Activated CD4-positive, alpha-beta T cell treated with anti-CD3 and anti-CD28 coated beads, Interleukin-2, amount 10 ng/mL, durations not matched to agents 7 days and 5 days (primary cell): Measurements from ENCODE around the gene ZCRB1. TPM values are rescaled to one million over a fixed set of nuclear protein-coding genes. Genes with fewer than 3 reads are reported as not detected.

ENCODE experiments used
- CTCF ChIA-PET: fragments of 350-600 bp; sonication (Branson Sonifier 250); formaldehyde crosslinking; loops from one replicate; lab custom pipeline; 2021; ENCODE audit warnings: antibody characterized with exemption; lab: Charles Lee
- POLR2A ChIA-PET: fragments of 350-600 bp; sonication (Branson Sonifier 250); formaldehyde crosslinking; loops from one replicate; lab custom pipeline; 2021; ENCODE audit warnings: antibody characterized with exemption; lab: Charles Lee
- DNase-seq: peaks from one replicate; pipeline ENCODE4 v3.0.0-alpha.2; 2020
- H3K27ac Mint-ChIP-seq: one replicate; pipeline ENCODE4 v1.8.0; 2021; ENCODE audit warnings: mild to moderate bottlenecking, moderate library complexity, mixed read lengths
- H3K27me3 Mint-ChIP-seq: one replicate; pipeline ENCODE4 v1.8.0; 2021; ENCODE audit warnings: mixed read lengths
- H3K36me3 Mint-ChIP-seq: one replicate; pipeline ENCODE4 v1.8.0; 2021; ENCODE audit warnings: low read depth, mixed read lengths
- H3K4me1 Mint-ChIP-seq: one replicate; pipeline ENCODE4 v1.8.0; 2021; ENCODE audit warnings: mixed read lengths
- H3K4me3 Mint-ChIP-seq: one replicate; pipeline ENCODE4 v1.8.0; 2021; ENCODE audit warnings: mild to moderate bottlenecking, moderate library complexity, mixed read lengths
- H3K9me3 Mint-ChIP-seq: one replicate; pipeline ENCODE4 v1.8.0; 2021; ENCODE audit warnings: mixed read lengths
- total RNA-seq, 2 experiments: library from RNA; stranded (reverse); gene quantifications; one replicate each; pipeline ENCODE4 v1.2.3, GENCODE V29; 2021

The ZCRB1 gene
- total RNA-seq, 2 experiments from 2014 or later, result 43.4 to 52.7 TPM

DNA sequence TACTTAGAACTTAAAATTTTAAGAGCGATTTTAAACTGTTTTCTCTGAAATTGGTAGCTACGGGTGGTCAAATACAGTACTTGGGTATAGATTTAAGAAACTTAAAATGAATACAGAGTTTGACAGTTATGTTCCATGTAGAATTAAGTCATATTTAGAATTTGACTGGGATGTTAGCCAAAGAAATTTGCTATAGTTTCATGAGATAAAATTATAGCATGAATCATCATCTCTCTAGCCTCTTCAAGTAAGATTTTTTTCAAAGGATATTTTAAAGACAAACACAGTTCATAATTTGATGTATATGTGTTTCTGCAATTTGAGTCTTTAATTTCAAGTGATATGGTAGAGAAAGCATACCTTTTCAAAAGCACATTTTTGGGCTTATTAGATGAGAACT, 41.0 kb downstream of the ZCRB1 start:
- DNase-seq, result no peak
- Mint-ChIP-seq H3K27ac (no peak overlapping the region), H3K36me3 (no peaks in the 10 kb centered on the region), H3K4me1 (peaks cover 7% of the 10 kb centered on the region), H3K27me3 (peaks cover 4% of the 10 kb centered on the region), H3K9me3 (no peaks in the 10 kb centered on the region), H3K4me3 (no peak overlapping the region)
- ChIA-PET POLR2A (no interaction called here), CTCF (interaction anchor here (0.6 kb wide), 1 partner anchor 42 kb away, joined by 3 read pairs; no protein-coding TSS in a partner anchor)

DNA sequence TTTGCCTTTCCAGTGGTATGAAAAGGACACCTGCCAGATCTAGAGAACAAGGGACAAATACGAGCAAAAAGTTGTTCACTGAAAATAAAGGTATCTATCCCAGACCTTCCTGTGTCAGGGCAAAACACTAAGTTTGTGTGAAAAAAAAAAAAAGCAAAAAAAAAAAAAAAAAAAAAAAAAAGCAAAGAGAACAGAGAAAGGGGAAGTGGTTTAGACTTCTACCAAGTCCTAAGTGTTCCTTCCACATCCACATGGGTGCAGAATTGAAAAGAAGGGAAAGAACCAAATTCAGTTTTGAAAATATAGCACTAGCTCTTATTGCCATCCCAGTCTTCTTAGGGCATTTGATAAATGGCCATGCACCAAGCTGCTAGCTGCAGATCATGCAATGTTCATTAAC, 41.7 kb downstream of the ZCRB1 start:
- ChIA-PET POLR2A (no interaction called here), CTCF (no interaction called here)
- Mint-ChIP-seq H3K27me3 (peaks cover 2% of the 10 kb centered on the region), H3K9me3 (no peaks in the 10 kb centered on the region), H3K4me3 (no peak overlapping the region), H3K36me3 (no peaks in the 10 kb centered on the region), H3K4me1 (peaks cover 7% of the 10 kb centered on the region), H3K27ac (no peak overlapping the region)
- DNase-seq, result no peak

DNA sequence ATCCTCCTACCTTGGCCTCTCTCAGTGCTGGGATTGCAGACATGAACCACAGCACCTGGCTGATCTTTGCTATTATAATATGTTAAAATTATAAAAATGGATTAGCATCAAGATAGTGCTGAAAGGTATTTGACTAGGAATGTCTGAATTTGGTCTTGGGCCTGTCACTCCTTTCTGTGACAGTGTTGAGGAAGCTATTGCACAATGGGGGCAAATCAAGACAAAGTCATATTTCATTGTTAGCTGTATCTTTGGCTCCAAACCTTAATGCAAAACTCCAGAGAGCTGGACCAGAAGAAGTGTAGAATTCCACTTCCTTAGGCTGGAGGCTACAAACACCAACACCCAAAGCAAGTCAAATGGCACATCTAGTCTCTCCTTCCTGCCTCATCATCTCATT, 42.2 kb downstream of the ZCRB1 start:
- H3K36me3 Mint-ChIP-seq, result no peaks in the 10 kb centered on the region
- peaks cover 7% of the 10 kb centered on the region for H3K4me1 Mint-ChIP-seq
- no peaks in the 10 kb centered on the region for H3K9me3 Mint-ChIP-seq
- H3K27me3 Mint-ChIP-seq, result peaks cover 2% of the 10 kb centered on the region
- DNase-seq, result no peak
- POLR2A ChIA-PET, result no interaction called here
- H3K27ac Mint-ChIP-seq, result no peak overlapping the region
- CTCF ChIA-PET, result no interaction called here
- H3K4me3 Mint-ChIP-seq, result no peak overlapping the region

DNA sequence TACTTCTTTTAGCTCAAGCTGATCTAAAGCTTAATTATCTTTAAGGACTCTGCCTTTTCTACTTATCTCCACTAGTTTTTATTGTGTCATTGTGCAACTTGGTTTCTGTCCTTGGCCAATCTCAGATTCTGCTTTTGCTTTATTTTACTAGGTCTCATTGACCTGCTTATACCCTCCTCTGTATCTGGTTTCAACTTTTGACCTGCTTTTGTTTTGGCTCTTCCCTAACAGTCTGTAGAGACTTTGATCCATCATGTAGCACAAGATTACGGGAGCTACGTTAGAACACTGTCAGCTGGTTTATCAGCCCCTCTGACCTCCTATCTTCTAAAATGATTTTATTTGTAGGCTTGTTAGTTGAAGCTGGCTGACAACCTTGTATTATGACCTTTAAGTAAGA, 43.6 kb downstream of the ZCRB1 start:
- H3K27me3 Mint-ChIP-seq, result peaks cover 2% of the 10 kb centered on the region
- no peak overlapping the region for H3K4me3 Mint-ChIP-seq
- H3K36me3 Mint-ChIP-seq, result no peaks in the 10 kb centered on the region
- CTCF ChIA-PET, result interaction anchor here (0.5 kb wide), 1 partner anchor 300 kb away, joined by 3 read pairs; no protein-coding TSS in a partner anchor
- no peak for DNase-seq
- POLR2A ChIA-PET, result no interaction called here
- H3K27ac Mint-ChIP-seq, result no peak overlapping the region
- peaks cover 7% of the 10 kb centered on the region for H3K4me1 Mint-ChIP-seq
- H3K9me3 Mint-ChIP-seq, result no peaks in the 10 kb centered on the region

DNA sequence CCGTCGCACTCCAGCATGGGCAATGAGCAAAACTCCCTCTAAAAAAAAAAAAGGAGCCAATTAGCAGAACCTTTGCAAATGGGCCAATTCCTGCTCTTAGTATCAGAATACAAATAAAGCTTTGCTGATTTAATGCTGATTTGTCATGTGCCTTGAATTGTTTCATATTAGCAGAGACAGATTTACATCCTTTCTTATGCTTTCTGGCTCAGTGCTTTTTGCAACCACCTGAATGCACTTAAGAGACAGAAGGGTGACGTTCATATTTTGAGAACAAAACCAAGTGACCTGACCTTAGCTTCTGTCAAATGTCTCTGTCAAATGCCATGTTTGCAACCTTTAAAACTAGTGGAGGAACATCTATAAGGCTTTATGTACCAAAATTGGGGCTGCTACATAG, 44.0 kb downstream of the ZCRB1 start:
- DNase-seq, result no peak
- CTCF ChIA-PET, result interaction anchor here (0.5 kb wide), 1 partner anchor 300 kb away, joined by 3 read pairs; no protein-coding TSS in a partner anchor
- H3K4me1 Mint-ChIP-seq, result peaks cover 7% of the 10 kb centered on the region
- no peak overlapping the region for H3K27ac Mint-ChIP-seq
- POLR2A ChIA-PET, result no interaction called here
- H3K36me3 Mint-ChIP-seq, result no peaks in the 10 kb centered on the region
- peaks cover 2% of the 10 kb centered on the region for H3K27me3 Mint-ChIP-seq
- no peak overlapping the region for H3K4me3 Mint-ChIP-seq
- H3K9me3 Mint-ChIP-seq, result no peaks in the 10 kb centered on the region

DNA sequence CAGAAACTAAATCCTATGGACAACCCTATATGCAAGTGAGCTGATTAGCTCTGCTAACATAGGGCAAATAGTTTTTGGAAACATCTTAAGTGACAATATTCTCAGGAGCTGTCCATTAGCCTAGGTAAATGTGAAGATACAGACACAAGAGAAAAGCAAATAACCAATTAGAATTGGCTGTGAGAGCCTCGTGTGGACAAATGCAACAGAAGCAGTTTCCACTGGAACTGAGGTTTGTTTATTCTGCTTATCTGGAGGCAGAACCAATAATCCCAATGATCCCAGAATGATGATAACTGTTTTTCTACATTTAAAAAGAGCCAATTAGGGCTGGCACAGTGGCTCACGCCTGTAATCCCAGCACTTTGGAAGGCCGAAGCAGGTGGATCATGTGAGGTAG, 44.6 kb downstream of the ZCRB1 start:
- Mint-ChIP-seq H3K4me3 (no peak overlapping the region), H3K27me3 (peaks cover 3% of the 10 kb centered on the region), H3K27ac (no peak overlapping the region), H3K36me3 (no peaks in the 10 kb centered on the region), H3K4me1 (peaks cover 7% of the 10 kb centered on the region), H3K9me3 (no peaks in the 10 kb centered on the region)
- ChIA-PET POLR2A (no interaction called here), CTCF (no interaction called here)
- no peak for DNase-seq

DNA sequence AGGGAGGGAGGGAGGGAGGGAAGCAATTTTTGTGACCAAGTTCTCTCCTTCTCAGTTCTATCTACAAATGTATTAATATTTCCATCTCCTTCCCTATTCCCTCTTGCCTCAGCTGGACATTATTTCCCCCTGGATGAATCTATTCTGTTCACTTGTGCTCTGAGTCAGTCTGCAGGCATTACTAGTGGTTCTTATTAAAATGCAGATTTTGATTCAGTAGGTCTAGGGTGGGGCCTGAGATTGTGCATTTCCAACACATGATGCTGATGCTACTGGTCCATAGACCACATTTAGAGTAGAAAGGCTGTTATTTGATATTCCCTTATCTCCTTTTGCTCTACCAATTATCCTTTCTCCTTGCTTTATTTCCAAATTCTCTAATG, 47.8 kb downstream of the ZCRB1 start:
- no peak overlapping the region for H3K4me3 Mint-ChIP-seq
- peaks cover 1% of the 10 kb centered on the region for H3K9me3 Mint-ChIP-seq
- H3K4me1 Mint-ChIP-seq, result no peaks in the 10 kb centered on the region
- no peak for DNase-seq
- H3K36me3 Mint-ChIP-seq, result no peaks in the 10 kb centered on the region
- H3K27ac Mint-ChIP-seq, result no peak overlapping the region
- H3K27me3 Mint-ChIP-seq, result peaks cover 3% of the 10 kb centered on the region
- CTCF ChIA-PET, result no interaction called here
- POLR2A ChIA-PET, result no interaction called here

DNA sequence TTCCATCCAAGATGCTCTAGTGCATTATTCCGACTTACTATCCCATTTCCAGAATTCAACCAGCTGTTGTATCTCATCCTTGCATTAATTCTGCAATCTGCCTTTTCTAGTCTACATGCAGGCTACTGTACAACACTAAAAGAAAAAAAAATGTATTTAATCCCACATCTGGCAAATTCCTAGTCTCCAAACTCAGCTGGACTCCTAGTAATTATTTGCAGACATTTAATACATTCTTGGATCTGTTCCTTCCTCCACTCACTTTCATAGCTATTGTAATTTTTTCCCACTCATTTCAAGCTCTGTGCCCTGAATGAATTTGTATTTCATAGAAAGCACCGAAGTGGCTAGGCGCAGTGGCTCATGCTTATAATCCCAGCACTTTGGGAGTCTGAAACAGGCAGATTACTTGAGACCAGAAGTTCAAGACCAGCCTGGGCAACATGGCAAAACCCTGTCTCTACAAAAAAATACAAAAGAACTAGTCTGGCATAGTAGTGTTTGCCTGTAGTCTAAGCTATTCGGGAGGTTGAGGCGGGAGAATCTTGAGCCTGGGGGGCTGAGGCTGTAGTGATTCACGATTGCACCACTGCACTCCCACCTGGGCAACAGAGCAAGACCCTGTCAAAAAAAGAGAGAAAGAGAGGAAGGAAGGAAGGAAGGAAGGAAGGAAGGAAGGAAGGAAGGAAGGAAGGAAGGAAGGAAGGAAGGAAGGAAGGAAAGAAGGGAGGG, 48.3 kb downstream of the ZCRB1 start:
- Mint-ChIP-seq H3K27ac (no peak overlapping the region), H3K9me3 (peaks cover 6% of the 10 kb centered on the region), H3K4me3 (no peak overlapping the region), H3K36me3 (peaks cover 1% of the 10 kb centered on the region), H3K4me1 (no peaks in the 10 kb centered on the region), H3K27me3 (peaks cover 3% of the 10 kb centered on the region)
- DNase-seq, result no peak
- CTCF ChIA-PET, result no interaction called here
- POLR2A ChIA-PET, result no interaction called here

DNA sequence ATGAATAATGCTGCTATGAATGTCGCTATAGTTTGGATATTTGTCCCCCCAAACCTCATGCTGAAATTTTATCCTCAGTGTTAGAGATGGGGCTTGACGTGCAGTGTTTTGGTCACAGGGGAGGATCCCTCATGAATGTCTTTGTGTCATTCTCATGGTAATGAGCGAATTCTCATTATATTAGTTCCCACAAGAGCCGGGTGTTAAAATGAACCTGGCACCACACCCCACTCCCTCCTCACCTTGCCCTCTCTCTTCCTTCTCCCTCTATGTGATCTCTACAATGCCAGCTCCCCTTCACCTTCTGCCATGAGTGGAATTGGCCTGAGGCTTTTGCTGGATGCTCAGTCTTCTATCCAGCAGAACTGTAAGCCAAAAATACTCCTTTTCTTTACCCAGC, 50.4 kb downstream of the ZCRB1 start:
- peaks cover 2% of the 10 kb centered on the region for H3K36me3 Mint-ChIP-seq
- CTCF ChIA-PET, result no interaction called here
- peaks cover 6% of the 10 kb centered on the region for H3K27me3 Mint-ChIP-seq
- peaks cover 8% of the 10 kb centered on the region for H3K9me3 Mint-ChIP-seq
- DNase-seq, result no peak
- H3K4me1 Mint-ChIP-seq, result peaks cover 5% of the 10 kb centered on the region
- no peak overlapping the region for H3K27ac Mint-ChIP-seq
- H3K4me3 Mint-ChIP-seq, result no peak overlapping the region
- POLR2A ChIA-PET, result no interaction called here

DNA sequence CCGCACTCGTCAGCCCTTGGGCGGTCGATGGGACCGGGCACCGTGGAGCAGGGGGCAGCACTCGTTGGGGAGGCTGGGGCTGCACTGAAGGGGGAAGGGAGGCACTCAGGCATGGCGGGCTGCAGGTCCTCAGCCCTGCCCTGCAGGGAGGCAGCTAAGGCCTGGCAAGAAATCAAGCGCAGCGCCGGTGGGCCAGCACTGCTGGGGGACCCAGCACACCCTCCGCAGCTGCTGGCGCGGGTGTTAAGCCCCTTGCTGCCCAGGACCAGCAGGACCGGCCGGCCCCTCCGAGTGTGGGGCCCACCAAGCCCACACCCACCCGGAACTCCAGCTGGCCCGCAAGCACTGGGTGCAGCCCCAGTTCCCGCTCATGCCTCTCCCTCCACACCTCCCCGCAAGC, 52.2 kb downstream of the ZCRB1 start:
- Mint-ChIP-seq H3K4me3 (no peak overlapping the region), H3K4me1 (peaks cover 5% of the 10 kb centered on the region), H3K36me3 (peaks cover 2% of the 10 kb centered on the region), H3K27me3 (peaks cover 6% of the 10 kb centered on the region), H3K27ac (no peak overlapping the region), H3K9me3 (peaks cover 8% of the 10 kb centered on the region)
- no peak for DNase-seq
- ChIA-PET CTCF (no interaction called here), POLR2A (no interaction called here)

DNA sequence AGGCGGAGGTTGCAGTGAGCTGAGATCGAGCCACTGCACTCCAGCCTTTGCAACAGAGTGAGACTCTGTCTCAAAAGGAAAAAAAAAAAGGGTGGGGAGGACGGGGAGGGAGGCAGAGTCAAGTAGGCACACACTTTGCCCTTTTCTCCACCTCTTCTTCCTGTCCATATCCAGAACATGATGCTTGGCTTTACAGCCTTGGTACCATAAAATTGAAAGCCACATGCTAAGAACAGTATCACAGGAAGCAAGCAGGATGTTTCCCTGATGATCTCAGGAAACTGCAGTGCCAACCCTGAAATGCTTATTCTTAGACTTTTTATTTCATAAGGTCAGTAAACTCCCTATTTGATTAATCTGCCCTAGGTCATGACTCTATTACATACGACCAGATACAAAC, 55.3 kb downstream of the ZCRB1 start:
- H3K4me3 Mint-ChIP-seq, result no peak overlapping the region
- no peak overlapping the region for H3K27ac Mint-ChIP-seq
- ChIA-PET POLR2A (no interaction called here), CTCF (no interaction called here)
- peaks cover 5% of the 10 kb centered on the region for H3K4me1 Mint-ChIP-seq
- DNase-seq, result no peak
- H3K27me3 Mint-ChIP-seq, result peaks cover 7% of the 10 kb centered on the region
- H3K9me3 Mint-ChIP-seq, result peaks cover 8% of the 10 kb centered on the region
- H3K36me3 Mint-ChIP-seq, result peaks cover 2% of the 10 kb centered on the region

DNA sequence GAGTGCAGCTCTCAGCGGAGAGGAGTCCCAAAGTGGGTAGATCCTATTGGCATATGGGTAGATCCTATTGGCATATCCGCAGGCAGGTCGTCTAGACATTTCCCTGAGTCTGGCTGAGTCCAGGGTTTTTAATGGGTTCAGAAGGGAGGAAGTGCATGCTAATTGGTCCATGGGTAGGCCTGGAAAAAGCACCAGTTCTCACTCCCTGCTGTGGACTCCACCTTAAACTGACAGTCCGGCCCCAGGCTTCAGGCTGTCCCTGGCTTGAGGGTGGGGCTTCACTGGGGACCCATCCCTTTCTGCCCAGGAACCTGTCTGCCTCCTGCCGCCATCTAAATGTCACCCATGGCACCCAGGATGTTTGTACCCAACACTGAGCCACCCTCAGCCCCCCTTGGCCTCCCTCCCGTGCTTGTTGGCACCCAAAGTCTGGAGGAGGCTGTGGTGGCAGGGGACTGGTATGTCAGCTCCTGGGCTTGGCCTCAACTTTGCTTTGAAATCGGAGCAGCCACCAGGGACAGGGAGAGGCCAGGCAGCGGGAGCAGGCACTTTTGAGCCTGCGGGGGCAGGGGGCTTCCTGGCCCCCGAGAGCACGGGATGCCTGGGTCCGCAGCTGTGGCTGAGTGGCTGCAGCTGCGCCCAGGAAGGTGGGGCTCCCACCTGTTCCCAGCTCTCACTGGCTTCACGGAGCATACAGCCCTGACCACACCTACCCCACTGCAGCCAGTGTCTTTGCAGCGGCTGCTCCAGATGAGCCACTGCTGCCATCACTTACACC, 58.3 kb downstream of the ZCRB1 start:
- no peak for DNase-seq
- POLR2A ChIA-PET, result no interaction called here
- Mint-ChIP-seq H3K4me3 (no peak overlapping the region), H3K36me3 (peaks cover under 1% of the 10 kb centered on the region), H3K27ac (no peak overlapping the region), H3K4me1 (peaks cover 6% of the 10 kb centered on the region), H3K27me3 (peaks cover 8% of the 10 kb centered on the region), H3K9me3 (peaks cover 2% of the 10 kb centered on the region)
- CTCF ChIA-PET, result interaction anchor here (0.6 kb wide), 1 partner anchor 65 kb away, joined by 3 read pairs; no protein-coding TSS in a partner anchor

DNA sequence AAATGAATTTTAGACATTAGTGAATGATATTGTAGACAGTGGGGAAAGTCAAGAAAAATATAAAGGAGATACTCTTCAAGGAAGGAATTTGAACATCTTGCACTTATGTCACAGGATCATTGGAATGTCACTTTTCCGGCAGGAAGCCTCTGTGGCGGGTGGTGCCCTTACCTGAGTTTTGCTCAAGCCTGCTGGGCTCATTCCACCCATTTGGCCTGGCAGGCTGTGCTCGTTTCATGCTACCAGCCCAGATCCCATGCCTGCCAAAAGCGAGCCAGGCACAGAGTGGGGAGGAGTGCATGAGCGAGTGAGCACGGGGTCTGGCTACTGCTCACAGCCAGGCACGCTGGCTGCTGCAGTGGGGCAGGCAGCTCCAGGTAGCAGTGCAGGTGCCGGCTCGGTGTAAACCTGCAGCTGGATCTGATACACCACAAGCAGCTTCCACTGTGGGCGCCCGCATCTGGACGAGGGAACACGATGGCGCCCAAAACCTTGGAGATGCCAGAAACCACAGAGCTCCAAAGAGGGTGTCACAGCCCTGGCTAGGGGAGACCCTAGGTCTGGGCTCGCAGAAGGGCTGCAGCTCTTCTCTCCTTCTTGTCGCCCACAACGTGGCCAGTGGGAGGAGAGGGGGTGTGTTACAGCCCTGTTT, 59.2 kb downstream of the ZCRB1 start:
- peaks cover 8% of the 10 kb centered on the region for H3K4me1 Mint-ChIP-seq
- H3K36me3 Mint-ChIP-seq, result no peaks in the 10 kb centered on the region
- peaks cover 6% of the 10 kb centered on the region for H3K27me3 Mint-ChIP-seq
- no peak overlapping the region for H3K4me3 Mint-ChIP-seq
- ChIA-PET CTCF (no interaction called here), POLR2A (no interaction called here)
- H3K27ac Mint-ChIP-seq, result no peak overlapping the region
- no peak for DNase-seq
- H3K9me3 Mint-ChIP-seq, result no peaks in the 10 kb centered on the region
